Measurements from ENCODE around the gene TRIP12. TPM values are rescaled to one million over a fixed set of nuclear protein-coding genes. Genes with fewer than 3 reads are reported as not detected.
"Not testable (repeated sequence)": the region's sequence is repeated elsewhere in the genome, so short reads cannot be mapped to it uniquely, and the experiment has no call there.

TRIP12 gene
- total and polyA plus RNA-seq, 2 donors = 49.2 to 274 TPM

- H3K36me3 ChIP-seq (ENCODE audit: insufficient read depth) = peaks cover 2% of the 10 kb centered on the region
- peaks cover 2% of the 10 kb centered on the region for H3K4me1 ChIP-seq (ENCODE audit: insufficient read depth)
- H3K4me3 ChIP-seq (ENCODE audit: low read depth, low read length) = no peak overlapping the region
- no peak overlapping the region for H3K27ac ChIP-seq (ENCODE audit: low read depth)
- no peak for DNase-seq (ENCODE audit: extremely low spot score)
- WGBS = 57% methylated on average over 3 of the region's 3 CpGs
These were observed 69.2 kb downstream of the TRIP12 start for GRCh38 chr2:229852565-229852964.

GRCh38 chr2:229851870-229852269, 69.9 kb downstream of the TRIP12 start:
- DNase-seq (ENCODE audit: extremely low spot score) = no peak
- 89% methylated on average over 5 of the region's 5 CpGs for WGBS

GRCh38 chr2:229850355-229851275, 71.2 kb downstream of the TRIP12 start:
- H3K27ac ChIP-seq (ENCODE audit: low read depth); H3K4me1 ChIP-seq (ENCODE audit: insufficient read depth); H3K4me3 ChIP-seq (ENCODE audit: low read depth, low read length); DNase-seq (ENCODE audit: extremely low spot score); H3K36me3 ChIP-seq (ENCODE audit: insufficient read depth): not testable (repeated sequence)
- 98% methylated on average over 44 of the region's 44 CpGs for WGBS

More at GRCh38 chr2:229851870-229852269, 69.9 kb downstream of the TRIP12 start:
- peaks cover 2% of the 10 kb centered on the region for H3K4me1 ChIP-seq (ENCODE audit: insufficient read depth)
- no peak overlapping the region for H3K4me3 ChIP-seq (ENCODE audit: low read depth, low read length)
- no peaks in the 10 kb centered on the region for H3K36me3 ChIP-seq (ENCODE audit: insufficient read depth)
- H3K27ac ChIP-seq (ENCODE audit: low read depth) = no peak overlapping the region

GRCh38 chr2:229849073-229849472, 72.7 kb downstream of the TRIP12 start:
- Histone ChIP-seq H3K27ac (ENCODE audit: low read depth) (no peak overlapping the region), H3K4me1 (ENCODE audit: insufficient read depth) (no peaks in the 10 kb centered on the region), H3K36me3 (ENCODE audit: insufficient read depth) (no peaks in the 10 kb centered on the region), H3K4me3 (ENCODE audit: low read depth, low read length) (no peak overlapping the region)
- DNase-seq (ENCODE audit: extremely low spot score) = no peak
- WGBS = 88% methylated on average over 3 of the region's 3 CpGs

GRCh38 chr2:229843613-229844012, 78.2 kb downstream of the TRIP12 start:
- Histone ChIP-seq H3K4me1 (ENCODE audit: insufficient read depth) (no peaks in the 10 kb centered on the region), H3K36me3 (ENCODE audit: insufficient read depth) (no peaks in the 10 kb centered on the region), H3K27ac (ENCODE audit: low read depth) (no peak overlapping the region), H3K4me3 (ENCODE audit: low read depth, low read length) (no peak overlapping the region)
- no peak for DNase-seq (ENCODE audit: extremely low spot score)
- 97% methylated on average over 4 of the region's 4 CpGs for WGBS

- Histone ChIP-seq H3K4me3 (ENCODE audit: low read depth, low read length) (no peak overlapping the region), H3K36me3 (ENCODE audit: insufficient read depth) (no peaks in the 10 kb centered on the region), H3K27ac (ENCODE audit: low read depth) (no peak overlapping the region), H3K4me1 (ENCODE audit: insufficient read depth) (no peaks in the 10 kb centered on the region)
- no peak for DNase-seq (ENCODE audit: extremely low spot score)
- 69% methylated on average over 6 of the region's 6 CpGs for WGBS
These were observed 83.1 kb downstream of the TRIP12 start for GRCh38 chr2:229838729-229839128.

- H3K4me3 ChIP-seq (ENCODE audit: low read depth, low read length) = no peak overlapping the region
These were observed 85.0 kb downstream of the TRIP12 start for GRCh38 chr2:229836847-229837246.

GRCh38 chr2:229835596-229836283, 86.1 kb downstream of the TRIP12 start:
- Histone ChIP-seq H3K4me1 (ENCODE audit: insufficient read depth) (no peaks in the 10 kb centered on the region), H3K27ac (ENCODE audit: low read depth) (no peak overlapping the region), H3K36me3 (ENCODE audit: insufficient read depth) (no peaks in the 10 kb centered on the region), H3K4me3 (ENCODE audit: low read depth, low read length) (no peak overlapping the region)
- WGBS = 75% methylated on average over 3 of the region's 3 CpGs
- no peak for DNase-seq (ENCODE audit: extremely low spot score)

More at GRCh38 chr2:229836847-229837246, 85.0 kb downstream of the TRIP12 start:
- 76% methylated on average over 7 of the region's 7 CpGs for WGBS
- Histone ChIP-seq H3K27ac (ENCODE audit: low read depth) (no peak overlapping the region), H3K36me3 (ENCODE audit: insufficient read depth) (no peaks in the 10 kb centered on the region), H3K4me1 (ENCODE audit: insufficient read depth) (no peaks in the 10 kb centered on the region)
- DNase-seq (ENCODE audit: extremely low spot score) = no peak

GRCh38 chr2:229834368-229834767, 87.4 kb downstream of the TRIP12 start:
- H3K4me3 ChIP-seq (ENCODE audit: low read depth, low read length); H3K36me3 ChIP-seq (ENCODE audit: insufficient read depth); DNase-seq (ENCODE audit: extremely low spot score); H3K4me1 ChIP-seq (ENCODE audit: insufficient read depth); H3K27ac ChIP-seq (ENCODE audit: low read depth): not testable (repeated sequence)
- 81% methylated on average over 4 of the region's 4 CpGs for WGBS

GRCh38 chr2:229832510-229832898, 89.3 kb downstream of the TRIP12 start:
- WGBS = 90% methylated on average over 2 of the region's 2 CpGs
- Histone ChIP-seq H3K36me3 (ENCODE audit: insufficient read depth) (no peaks in the 10 kb centered on the region), H3K27ac (ENCODE audit: low read depth) (no peak overlapping the region), H3K4me1 (ENCODE audit: insufficient read depth) (no peaks in the 10 kb centered on the region), H3K4me3 (ENCODE audit: low read depth, low read length) (no peak overlapping the region)
- no peak for DNase-seq (ENCODE audit: extremely low spot score)

GRCh38 chr2:229831805-229832509, 89.9 kb downstream of the TRIP12 start:
- Histone ChIP-seq H3K27ac (ENCODE audit: low read depth) (no peak overlapping the region), H3K4me3 (ENCODE audit: low read depth, low read length) (no peak overlapping the region), H3K4me1 (ENCODE audit: insufficient read depth) (no peaks in the 10 kb centered on the region), H3K36me3 (ENCODE audit: insufficient read depth) (no peaks in the 10 kb centered on the region)
- DNase-seq (ENCODE audit: extremely low spot score) = no peak
- 89% methylated on average over 3 of the region's 3 CpGs for WGBS

GRCh38 chr2:229825476-229825875, 96.3 kb downstream of the TRIP12 start:
- peaks cover 4% of the 10 kb centered on the region for H3K36me3 ChIP-seq (ENCODE audit: insufficient read depth)
- H3K27ac ChIP-seq (ENCODE audit: low read depth) = no peak overlapping the region
- DNase-seq (ENCODE audit: extremely low spot score) = no peak
- no peaks in the 10 kb centered on the region for H3K4me1 ChIP-seq (ENCODE audit: insufficient read depth)
- 73% methylated on average over 1 of the region's 1 CpG for WGBS
- H3K4me3 ChIP-seq (ENCODE audit: low read depth, low read length) = no peak overlapping the region

GRCh38 chr2:229821316-229821715, 100.5 kb downstream of the TRIP12 start:
- no peak overlapping the region for H3K27ac ChIP-seq (ENCODE audit: low read depth)
- peaks cover 1% of the 10 kb centered on the region for H3K36me3 ChIP-seq (ENCODE audit: insufficient read depth)
- H3K4me3 ChIP-seq (ENCODE audit: low read depth, low read length) = no peak overlapping the region
- no peaks in the 10 kb centered on the region for H3K4me1 ChIP-seq (ENCODE audit: insufficient read depth)
- WGBS = 70% methylated on average over 3 of the region's 3 CpGs
- DNase-seq (ENCODE audit: extremely low spot score) = no peak

Measured in urinary bladder (tissue), 4 donors.